Mesodermal cell (in vitro differentiated cells): ENCODE results near the gene FNIP2. TPM values are rescaled to one million over a fixed set of nuclear protein-coding genes. Genes with fewer than 3 reads are reported as not detected.

ENCODE experiments used
- H3K27ac ChIP-seq: 2 replicates; pipeline ENCODE4 v1.7.0; 2013; ENCODE audit warnings: mild to moderate bottlenecking, low read depth, low read length, moderate library complexity; ENCODE audit not compliant: severe bottlenecking
- H3K36me3 ChIP-seq: 2 replicates; pipeline ENCODE4 v1.7.1; 2013; ENCODE audit warnings: mild to moderate bottlenecking, low read length, moderate library complexity; ENCODE audit not compliant: control insufficient read depth, insufficient read depth
- H3K4me1 ChIP-seq: one replicate; pipeline ENCODE4 v1.7.1; 2013; ENCODE audit warnings: mild to moderate bottlenecking, low read length; ENCODE audit not compliant: insufficient read depth, control insufficient read depth, poor library complexity, severe bottlenecking
- H3K4me3 ChIP-seq: 2 replicates; pipeline ENCODE4 v1.7.0; 2013; ENCODE audit warnings: low read length, control low read depth, mild to moderate bottlenecking; ENCODE audit not compliant: insufficient read depth, poor library complexity, severe bottlenecking; ENCODE audit errors: extremely low read depth
- H3K9me3 ChIP-seq: 2 replicates; pipeline ENCODE4 v1.7.1; 2013; ENCODE audit warnings: mild to moderate bottlenecking, low read length, moderate library complexity; ENCODE audit not compliant: control insufficient read depth
- WGBS, 2 experiments: methylation state at CpG; one replicate each; pipeline ENCODE4 v1.1.5; 2013; ENCODE audit warnings: missing lambda C conversion rate in 2 of 2; ENCODE audit not compliant: insufficient coverage in 2 of 2; 5-methylcytosine and 5-hydroxymethylcytosine counted together
- polyA plus RNA-seq, 2 experiments: library from polyadenylated mRNA; stranded (reverse); fragments of 50-300 nt; gene quantifications; one replicate each; pipeline ENCODE4 v1.2.3, GENCODE V29; 2013

FNIP2 gene
- polyA plus RNA-seq (2013, experiment 1 of 2): 15.5 TPM
- 19.4 TPM for polyA plus RNA-seq (2013, experiment 2 of 2)

DNA sequence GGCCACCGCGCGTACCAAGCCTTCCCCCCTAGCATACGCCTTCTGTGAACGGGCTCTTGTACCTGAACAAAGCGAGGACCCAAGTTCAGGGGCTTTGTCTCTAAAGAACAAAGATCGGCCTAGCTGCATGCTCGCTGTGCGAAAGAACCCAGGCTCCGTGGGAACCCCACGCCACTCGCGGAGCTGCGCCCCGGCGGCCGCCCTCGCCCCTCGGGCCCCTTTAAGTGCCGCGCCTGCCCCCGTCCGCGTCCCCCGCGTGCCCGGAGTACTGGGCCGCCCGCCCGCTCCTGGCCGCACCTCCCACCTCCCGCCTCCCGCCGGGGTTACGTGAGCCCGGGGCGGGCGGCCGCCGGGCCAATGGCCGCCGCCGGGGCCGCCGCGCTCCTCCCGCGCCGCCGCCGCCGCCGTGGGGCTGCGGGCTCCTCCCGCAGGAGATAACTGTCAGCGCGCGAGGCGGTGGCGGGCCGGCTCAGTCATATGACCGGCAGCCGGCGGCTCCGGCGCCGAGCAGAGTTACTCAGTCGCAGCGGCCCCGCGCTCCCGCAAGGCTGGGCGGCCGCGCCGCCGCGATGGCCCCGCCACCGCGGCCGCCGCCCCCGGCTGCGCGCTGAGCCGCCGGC, at the start of gene FNIP2:
TSS of gene FNIP2 (plus strand) at position 472 of the 620 bp plus-strand sequence. CDS start 187 bp downstream, outside the sequence.
- Histone ChIP-seq H3K4me1 (no peaks in the 10 kb centered on the region), H3K27ac (peak within 1 kb of the TSS; percentile 79), H3K4me3 (peak within 1 kb of the TSS; percentile 61), H3K9me3 (no peaks in the 10 kb centered on the region), H3K36me3 (no peaks in the 10 kb centered on the region)
- WGBS, 2 experiments: 1% methylated on average over 48 to 74 of the region's 88 CpGs

DNA sequence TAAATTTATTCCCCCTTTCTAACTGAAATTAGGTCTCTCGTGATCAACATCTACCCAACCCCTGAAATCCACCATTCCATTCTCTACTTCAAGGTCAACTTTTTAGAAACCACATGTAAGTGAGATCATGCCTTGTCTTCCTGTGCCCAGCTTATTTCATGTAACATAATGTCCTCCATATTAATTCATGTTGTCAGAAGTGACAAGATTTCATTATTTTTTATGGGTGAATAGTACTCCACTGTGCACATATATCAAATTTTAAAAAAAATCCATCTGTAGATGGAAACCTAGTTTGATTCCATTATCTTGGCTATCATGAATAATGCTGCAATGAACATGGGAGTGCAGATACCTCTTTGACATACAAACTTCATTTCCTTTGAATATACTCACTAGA, 47.1 kb upstream of the FNIP2 start:
- Histone ChIP-seq H3K4me3 (peak overlapping the region; percentile 90), H3K4me1 (no peaks in the 10 kb centered on the region), H3K27ac (no peak overlapping the region), H3K36me3 (peaks cover 43% of the 10 kb centered on the region), H3K9me3 (no peaks in the 10 kb centered on the region)
- 100% methylated on average over 1 of the region's 1 CpG for WGBS, 2 experiments

DNA sequence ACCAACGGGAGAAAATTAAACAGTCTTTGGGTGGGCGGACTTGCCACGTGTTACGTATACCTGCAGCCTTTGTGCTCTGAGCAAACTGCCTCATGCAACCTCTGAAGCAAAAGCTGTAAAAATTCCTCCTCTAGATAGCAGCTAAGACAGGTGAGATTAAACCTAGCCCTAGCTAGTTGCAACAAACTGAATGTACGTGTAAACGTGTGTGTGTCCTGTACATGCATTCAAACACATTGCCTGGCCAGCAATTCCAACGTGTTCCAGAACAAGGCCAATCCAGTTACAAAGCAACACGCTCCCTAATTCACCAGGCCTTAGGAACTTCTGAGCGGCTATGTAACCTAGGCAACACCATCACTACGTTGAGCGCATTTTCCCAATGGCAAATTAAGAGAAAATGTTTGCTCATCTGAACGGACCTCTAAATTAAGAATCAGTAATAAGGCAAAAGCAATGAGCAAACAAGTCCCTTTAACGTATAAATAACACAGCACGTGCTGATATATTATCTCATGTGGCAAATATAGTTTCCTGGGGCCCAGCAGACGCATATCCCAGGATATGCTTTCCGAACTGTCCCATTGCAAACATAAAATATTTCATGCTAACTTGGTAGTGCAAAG, 46.4 kb upstream of the FNIP2 start:
- Histone ChIP-seq H3K36me3 (peaks cover 38% of the 10 kb centered on the region), H3K4me3 (peak overlapping the region; percentile 90), H3K9me3 (no peaks in the 10 kb centered on the region), H3K4me1 (no peaks in the 10 kb centered on the region), H3K27ac (peak overlapping the region; percentile 80)
- 15 to 25% methylated on average over 9 to 14 of the region's 16 CpGs for WGBS, 2 experiments

DNA sequence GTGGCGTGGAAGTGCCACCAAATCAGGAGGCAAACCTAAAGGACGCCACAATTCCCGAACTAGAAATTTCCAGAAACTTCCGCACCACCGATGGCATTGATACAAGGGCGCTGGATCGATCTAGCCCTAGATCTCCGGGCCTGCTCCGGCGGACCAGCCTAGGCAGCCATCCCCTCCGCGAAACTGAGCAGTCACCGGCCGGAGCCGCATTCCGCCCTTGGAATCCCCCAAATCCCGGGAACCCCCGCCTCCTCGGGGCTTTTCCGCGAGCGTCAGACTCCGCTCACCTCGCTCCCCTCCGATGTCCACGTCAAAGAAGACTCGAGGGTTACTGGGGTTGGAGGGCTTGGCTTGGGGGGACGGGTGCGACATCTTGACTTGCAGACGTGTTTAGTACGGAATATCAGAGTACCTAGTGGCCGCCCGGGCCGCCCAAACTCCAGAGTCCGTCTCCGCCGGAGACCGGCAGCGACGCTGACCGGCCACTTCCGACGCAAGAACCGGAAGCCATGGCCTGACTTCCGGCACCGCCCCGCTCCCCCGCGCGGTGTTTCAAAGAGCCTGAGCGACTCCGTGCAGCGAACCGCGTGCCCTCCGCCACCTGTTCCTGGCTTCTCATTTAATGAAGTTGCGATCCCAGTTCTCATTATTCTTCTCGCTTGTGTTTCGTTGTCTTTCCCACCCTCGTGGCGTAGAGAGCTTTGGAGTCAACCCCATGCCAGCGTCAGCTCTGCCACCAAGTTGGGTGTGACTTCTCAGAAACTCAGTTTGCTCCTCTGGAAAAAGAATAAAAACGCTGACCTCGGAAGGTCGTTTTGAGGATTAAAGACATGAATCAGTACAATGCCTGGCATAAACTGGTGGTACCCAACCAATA, 45.7 kb upstream of the FNIP2 start, which contains the start of gene PPID:
TSS of gene PPID (minus strand) at position 480 of the 877 bp plus-strand sequence. CDS start at position 372, 108 bp downstream.
- WGBS, 2 experiments: 0 to 1% methylated on average over 52 to 60 of the region's 65 CpGs

DNA sequence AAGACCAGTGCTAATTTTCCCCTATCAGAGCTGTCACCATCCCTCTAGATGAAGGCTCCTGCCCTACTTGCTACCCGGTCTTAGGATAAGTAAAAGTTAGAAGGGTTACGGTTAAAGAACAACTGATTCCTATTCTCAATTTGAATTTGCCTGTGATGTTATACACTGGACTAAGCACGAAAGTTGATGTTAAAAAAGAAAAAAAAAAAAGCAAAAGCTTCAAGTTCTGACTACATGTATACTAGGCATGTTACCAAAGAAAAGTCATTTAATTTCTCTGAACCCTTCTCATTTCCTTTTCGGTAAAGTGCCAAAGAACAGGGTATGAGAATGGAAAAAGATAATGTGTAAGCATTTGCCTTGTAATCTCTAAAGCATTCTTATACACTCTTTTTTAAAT, 44.2 kb upstream of the FNIP2 start:
- Histone ChIP-seq H3K4me3 (no peak overlapping the region), H3K27ac (no peak overlapping the region), H3K9me3 (no peaks in the 10 kb centered on the region), H3K4me1 (no peaks in the 10 kb centered on the region), H3K36me3 (peaks cover 16% of the 10 kb centered on the region)
- WGBS, 2 experiments: 90% methylated on average over 2 of the region's 4 CpGs; no CpG with 5 or more reads in 1 of the 2 experiments

More for the DNA sequence above, 45.7 kb upstream of the FNIP2 start, which contains the start of gene PPID:
- Histone ChIP-seq H3K36me3 (peaks cover 30% of the 10 kb centered on the region), H3K27ac (peak within 1 kb of the TSS; percentile 80), H3K9me3 (no peaks in the 10 kb centered on the region), H3K4me3 (peak within 1 kb of the TSS; percentile 90), H3K4me1 (no peaks in the 10 kb centered on the region)

DNA sequence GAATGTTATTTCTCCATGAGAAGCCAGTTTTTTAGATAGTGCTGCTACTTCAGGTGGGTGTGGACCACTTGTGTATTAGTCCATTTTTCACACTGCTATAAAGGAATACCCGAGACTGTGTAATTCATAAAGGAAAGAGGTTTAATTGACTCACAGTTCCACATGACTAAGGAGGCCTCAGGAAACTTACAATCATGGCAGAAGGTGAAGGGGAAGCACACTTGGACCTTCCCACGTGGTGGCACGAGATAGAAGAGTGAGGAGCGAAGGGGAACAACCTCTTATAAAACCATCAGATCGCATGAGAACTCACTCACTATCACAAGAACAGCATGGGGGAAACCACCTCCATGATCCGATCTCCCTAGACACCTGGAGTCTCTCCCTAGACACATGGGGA, 42.2 kb upstream of the FNIP2 start:
- Histone ChIP-seq H3K4me3 (no peak overlapping the region), H3K27ac (no peak overlapping the region), H3K4me1 (no peaks in the 10 kb centered on the region), H3K36me3 (no peaks in the 10 kb centered on the region), H3K9me3 (no peaks in the 10 kb centered on the region)
- 71% methylated on average over 1 of the region's 6 CpGs; no CpG with 5 or more reads in 1 of the 2 experiments for WGBS, 2 experiments

DNA sequence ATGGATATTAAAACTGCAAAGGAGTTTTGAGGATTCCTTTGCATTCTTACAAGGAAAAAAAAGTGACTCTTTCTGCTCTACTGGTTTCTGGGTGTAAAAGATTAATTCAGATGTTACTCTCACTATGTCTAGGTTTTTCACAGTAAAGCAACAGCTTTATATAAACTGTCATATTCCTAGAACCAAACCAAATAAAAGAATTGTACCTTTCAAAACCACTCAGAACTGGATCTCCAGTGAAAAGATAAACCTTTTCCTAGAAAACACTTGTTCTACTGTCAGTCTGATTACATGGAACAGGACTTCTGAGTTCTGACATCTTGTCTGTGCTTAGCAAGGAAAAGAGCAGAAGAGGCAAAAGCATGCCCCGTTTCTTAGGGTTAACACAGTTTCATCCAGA, 40.6 kb upstream of the FNIP2 start:
- Histone ChIP-seq H3K36me3 (no peaks in the 10 kb centered on the region), H3K27ac (no peak overlapping the region), H3K9me3 (no peaks in the 10 kb centered on the region), H3K4me3 (no peak overlapping the region), H3K4me1 (no peaks in the 10 kb centered on the region)
- WGBS, 2 experiments: 83% methylated on average over 1 of the region's 1 CpG

DNA sequence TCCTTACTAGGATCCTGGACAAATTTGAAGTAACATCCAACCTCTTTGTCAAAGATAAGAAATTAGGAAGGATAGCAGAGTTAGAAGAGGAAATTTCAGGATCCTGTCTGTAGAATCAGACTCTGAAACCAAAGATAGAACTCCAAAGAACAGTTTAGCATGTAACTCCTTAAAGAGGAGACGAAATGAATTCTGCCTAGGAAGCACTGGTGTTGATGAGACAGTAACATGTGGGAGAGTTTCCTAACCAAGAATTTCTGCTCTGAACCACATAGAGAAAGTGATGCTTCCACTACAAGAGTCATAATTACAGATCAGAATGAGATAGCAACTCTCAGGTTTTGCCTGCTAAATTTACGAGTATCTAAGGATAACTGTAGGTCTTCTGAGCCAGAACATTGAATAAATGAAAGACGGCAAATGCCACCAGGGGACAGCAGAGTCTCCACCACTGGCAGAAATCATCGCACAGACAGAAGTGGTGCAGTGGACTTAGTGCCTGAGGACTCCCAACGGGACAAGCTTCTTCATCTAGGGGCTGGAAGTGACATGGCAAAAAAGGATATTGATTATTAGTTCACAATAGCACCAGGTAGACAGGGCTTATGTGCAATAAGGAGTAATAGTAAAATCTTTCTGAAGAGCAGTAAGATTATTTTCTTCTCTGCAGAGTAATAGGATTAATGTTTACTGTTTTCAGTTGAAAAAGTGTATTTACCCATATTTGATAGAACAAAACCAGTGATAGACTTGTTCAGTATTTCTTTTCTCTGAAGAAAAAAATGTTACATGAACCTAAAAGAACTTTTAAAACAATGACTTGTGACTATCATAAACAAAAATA, 38.9 kb upstream of the FNIP2 start:
- Histone ChIP-seq H3K36me3 (no peaks in the 10 kb centered on the region), H3K9me3 (no peaks in the 10 kb centered on the region), H3K4me3 (no peak overlapping the region), H3K27ac (no peak overlapping the region), H3K4me1 (no peaks in the 10 kb centered on the region)
- WGBS, 2 experiments: 38 to 42% methylated on average over 4 of the region's 5 CpGs

DNA sequence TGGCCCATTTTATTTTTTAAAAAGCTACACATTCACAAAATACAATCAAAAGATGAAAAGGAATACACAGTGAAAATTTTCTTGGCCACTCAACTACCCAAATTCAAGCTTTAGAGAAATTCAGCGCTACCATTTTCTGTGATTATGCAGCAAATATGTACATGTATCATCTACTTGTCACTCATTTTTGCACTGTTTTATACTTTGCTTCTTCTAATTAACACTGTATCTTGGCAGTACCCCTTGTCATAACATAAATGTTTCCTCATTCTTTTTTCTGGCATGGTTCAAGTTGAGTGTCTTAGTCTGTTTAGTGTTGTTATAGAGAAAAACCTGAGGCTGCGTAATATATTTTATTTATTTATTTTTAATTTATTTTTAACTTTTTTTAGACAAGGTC, 30.0 kb upstream of the FNIP2 start:
- H3K9me3 ChIP-seq: no peaks in the 10 kb centered on the region
- WGBS, 2 experiments: 89 to 100% methylated on average over 1 of the region's 2 CpGs

DNA sequence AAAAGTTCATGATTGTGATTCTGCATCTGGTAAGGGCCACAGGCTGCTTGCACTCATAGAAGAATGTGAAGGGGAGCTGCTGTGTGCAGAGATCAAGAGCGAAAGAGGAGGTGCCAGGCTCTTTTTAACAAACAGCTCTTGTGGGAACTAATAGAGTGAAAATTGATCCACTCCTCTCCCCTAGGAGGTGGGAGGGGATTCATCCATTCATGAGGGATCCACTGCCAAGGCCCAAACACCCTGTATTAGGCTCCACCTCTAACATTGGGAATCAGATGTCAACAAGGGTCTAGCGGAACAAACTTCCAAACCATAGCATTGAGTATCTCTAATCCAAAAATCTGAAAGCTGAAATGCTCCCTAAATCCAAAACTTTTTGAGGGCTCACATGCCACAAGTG, 29.2 kb upstream of the FNIP2 start:
- H3K4me1 ChIP-seq: no peaks in the 10 kb centered on the region
- H3K27ac ChIP-seq: no peak overlapping the region
- no peaks in the 10 kb centered on the region for H3K9me3 ChIP-seq
- 88% methylated on average over 1 of the region's 2 CpGs; no CpG with 5 or more reads in 1 of the 2 experiments for WGBS, 2 experiments
- no peaks in the 10 kb centered on the region for H3K36me3 ChIP-seq
- no peak overlapping the region for H3K4me3 ChIP-seq

More for the DNA sequence above, 30.0 kb upstream of the FNIP2 start:
- Histone ChIP-seq H3K27ac (no peak overlapping the region), H3K4me3 (no peak overlapping the region), H3K36me3 (no peaks in the 10 kb centered on the region), H3K4me1 (no peaks in the 10 kb centered on the region)
